ENCODE data around the gene VPS37C. TPM values are rescaled to one million over a fixed set of nuclear protein-coding genes. Genes with fewer than 3 reads are reported as not detected.
A peak's percentile ranks its signal among the peaks of the same experiment; 100 is the strongest.
"Not testable (repeated sequence)": the region's sequence is repeated elsewhere in the genome, so short reads cannot be mapped to it uniquely, and the experiment has no call there.

The VPS37C gene
- total and polyA plus RNA-seq, 2 experiments from 2014 or later: 20.8 to 22.0 TPM

- no peaks in the 10 kb centered on the region for H3K4me1 ChIP-seq (ENCODE audit: low read depth)
- no peak overlapping the region for H3K27ac ChIP-seq
- H3K4me3 ChIP-seq: no peak overlapping the region
- TF ChIP-seq, protein P1, sequence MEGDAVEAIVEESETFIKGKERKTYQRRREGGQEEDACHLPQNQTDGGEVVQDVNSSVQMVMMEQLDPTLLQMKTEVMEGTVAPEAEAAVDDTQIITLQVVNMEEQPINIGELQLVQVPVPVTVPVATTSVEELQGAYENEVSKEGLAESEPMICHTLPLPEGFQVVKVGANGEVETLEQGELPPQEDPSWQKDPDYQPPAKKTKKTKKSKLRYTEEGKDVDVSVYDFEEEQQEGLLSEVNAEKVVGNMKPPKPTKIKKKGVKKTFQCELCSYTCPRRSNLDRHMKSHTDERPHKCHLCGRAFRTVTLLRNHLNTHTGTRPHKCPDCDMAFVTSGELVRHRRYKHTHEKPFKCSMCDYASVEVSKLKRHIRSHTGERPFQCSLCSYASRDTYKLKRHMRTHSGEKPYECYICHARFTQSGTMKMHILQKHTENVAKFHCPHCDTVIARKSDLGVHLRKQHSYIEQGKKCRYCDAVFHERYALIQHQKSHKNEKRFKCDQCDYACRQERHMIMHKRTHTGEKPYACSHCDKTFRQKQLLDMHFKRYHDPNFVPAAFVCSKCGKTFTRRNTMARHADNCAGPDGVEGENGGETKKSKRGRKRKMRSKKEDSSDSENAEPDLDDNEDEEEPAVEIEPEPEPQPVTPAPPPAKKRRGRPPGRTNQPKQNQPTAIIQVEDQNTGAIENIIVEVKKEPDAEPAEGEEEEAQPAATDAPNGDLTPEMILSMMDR (IDR thresholded peaks at IDR 0.05; ENCODE audit: low read depth, low read length): no peak
- H3K27me3 ChIP-seq: no peaks in the 10 kb centered on the region
- no peaks in the 10 kb centered on the region for H3K36me3 ChIP-seq
- H3K9me3 ChIP-seq (ENCODE audit: low read depth): no peaks in the 10 kb centered on the region
- DNase-seq (ENCODE audit: low read depth in 1 of 2, low spot score in 1 of 2): no peak
These were observed 57.3 kb downstream of the VPS37C start for GRCh38 chr11:61103851-61104423.

DNA sequence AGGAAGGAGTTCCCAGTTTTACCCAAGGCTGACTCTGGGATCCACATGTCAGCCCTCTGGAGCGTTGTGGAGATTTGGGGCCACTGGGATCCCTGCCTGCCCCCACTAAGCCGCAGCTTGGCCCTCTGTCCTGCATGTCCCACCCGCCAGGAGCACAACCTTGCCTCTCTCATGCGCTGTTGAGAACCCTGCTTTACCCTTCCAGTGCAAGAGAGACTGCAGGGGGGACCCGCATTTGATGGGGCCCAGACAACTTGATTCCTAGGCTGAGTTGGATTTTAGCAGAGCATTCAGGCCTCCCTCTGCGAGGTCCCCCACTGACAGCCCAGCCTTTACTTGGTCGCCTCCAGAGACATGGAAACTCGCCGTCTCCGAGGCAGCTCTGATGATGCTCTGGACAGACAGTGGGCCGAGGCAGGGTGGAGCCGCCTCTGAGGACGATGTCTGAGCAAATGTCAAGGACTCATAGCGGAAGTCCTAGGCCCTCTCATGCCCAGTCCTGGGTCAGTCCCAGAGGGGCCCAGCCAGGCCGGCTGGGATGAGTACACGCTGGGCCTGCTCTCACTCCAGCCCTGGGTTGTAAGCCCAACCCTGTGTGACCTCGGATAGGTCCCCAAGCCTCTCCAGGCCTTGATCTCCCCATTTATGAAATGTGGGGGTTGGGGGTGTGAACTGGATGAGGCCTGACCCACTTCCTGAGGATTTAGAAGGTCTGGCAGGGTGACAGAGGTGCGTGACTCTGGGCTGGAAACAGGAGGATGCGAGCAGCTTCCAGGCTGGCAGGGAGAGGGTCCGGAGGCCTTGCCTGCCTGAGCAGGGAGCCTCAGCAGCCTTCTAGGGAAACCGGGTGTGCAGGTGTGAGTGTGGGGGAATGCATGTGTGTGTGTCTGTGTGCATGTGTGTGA, 58.3 kb downstream of the VPS37C start:
- Histone ChIP-seq H3K36me3 (no peaks in the 10 kb centered on the region), H3K9me3 (ENCODE audit: low read depth) (no peaks in the 10 kb centered on the region), H3K27me3 (no peaks in the 10 kb centered on the region), H3K4me3 (no peak overlapping the region), H3K27ac (peak overlapping the region; percentile 28), H3K4me1 (ENCODE audit: low read depth) (no peaks in the 10 kb centered on the region)
- DNase-seq (ENCODE audit: low read depth in 1 of 2, low spot score in 1 of 2): no peak
- TF ChIP-seq, protein P1 (IDR thresholded peaks at IDR 0.05; ENCODE audit: low read depth, low read length): no peak

DNA sequence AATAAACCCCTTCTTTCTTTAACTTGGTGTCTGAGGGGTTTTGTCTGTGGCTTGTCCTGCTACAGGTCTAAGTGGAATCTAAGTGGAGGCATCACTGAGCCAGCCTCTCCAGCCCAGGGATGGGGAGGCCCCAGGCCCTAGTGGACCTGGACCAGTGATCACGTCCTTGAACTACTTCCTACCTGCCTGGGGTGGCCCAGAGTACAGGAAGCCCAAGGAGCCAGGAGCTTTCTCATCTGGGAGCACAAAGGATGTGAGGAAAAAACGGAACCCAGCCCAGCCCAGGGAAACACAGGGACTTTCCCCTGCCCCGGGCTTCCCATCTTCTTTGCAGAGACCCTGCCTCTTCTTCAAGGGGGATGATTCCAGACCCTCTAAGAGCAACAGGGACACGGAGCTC, 62.4 kb downstream of the VPS37C start:
- no peaks in the 10 kb centered on the region for H3K36me3 ChIP-seq
- H3K4me1 ChIP-seq (ENCODE audit: low read depth): no peaks in the 10 kb centered on the region
- no peak overlapping the region for H3K27ac ChIP-seq
- no peaks in the 10 kb centered on the region for H3K9me3 ChIP-seq (ENCODE audit: low read depth)
- TF ChIP-seq, protein P1 (IDR thresholded peaks at IDR 0.05; ENCODE audit: low read depth, low read length): no peak
- no peak overlapping the region for H3K4me3 ChIP-seq
- H3K27me3 ChIP-seq: no peaks in the 10 kb centered on the region
- DNase-seq (ENCODE audit: low read depth in 1 of 2, low spot score in 1 of 2): no peak

DNA sequence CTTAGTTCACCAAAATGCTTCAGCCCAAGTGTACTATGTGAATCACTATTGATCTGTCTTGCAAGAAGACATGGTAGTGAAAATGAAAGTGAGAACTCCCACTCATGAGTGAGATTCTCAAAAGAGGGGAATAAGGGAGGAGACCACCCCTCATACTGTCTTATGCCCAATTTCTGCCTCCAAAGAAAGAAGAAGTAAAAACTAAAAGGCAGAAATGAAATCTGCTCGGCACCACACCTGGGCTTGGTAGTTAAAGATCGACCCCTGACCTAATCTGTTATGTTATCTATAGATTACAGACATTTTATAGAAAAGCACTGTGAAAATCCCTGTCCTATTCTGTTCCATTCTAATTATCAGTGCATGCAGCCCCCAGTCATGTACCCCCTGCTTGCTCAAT, 63.0 kb downstream of the VPS37C start:
- not testable (repeated sequence) for H3K4me1 ChIP-seq (ENCODE audit: low read depth); DNase-seq (ENCODE audit: low read depth in 1 of 2, low spot score in 1 of 2); H3K4me3 ChIP-seq; H3K36me3 ChIP-seq; H3K27me3 ChIP-seq; H3K9me3 ChIP-seq (ENCODE audit: low read depth); H3K27ac ChIP-seq

- Histone ChIP-seq H3K4me1 (ENCODE audit: low read depth) (no peaks in the 10 kb centered on the region), H3K27me3 (no peaks in the 10 kb centered on the region), H3K27ac (no peak overlapping the region), H3K4me3 (no peak overlapping the region), H3K36me3 (no peaks in the 10 kb centered on the region), H3K9me3 (ENCODE audit: low read depth) (no peaks in the 10 kb centered on the region)
- TF ChIP-seq, protein P1 (IDR thresholded peaks at IDR 0.05; ENCODE audit: low read depth, low read length): no peak
- no peak for DNase-seq (ENCODE audit: low read depth in 1 of 2, low spot score in 1 of 2)
These were observed 66.2 kb downstream of the VPS37C start for GRCh38 chr11:61095021-61095420.

DNA sequence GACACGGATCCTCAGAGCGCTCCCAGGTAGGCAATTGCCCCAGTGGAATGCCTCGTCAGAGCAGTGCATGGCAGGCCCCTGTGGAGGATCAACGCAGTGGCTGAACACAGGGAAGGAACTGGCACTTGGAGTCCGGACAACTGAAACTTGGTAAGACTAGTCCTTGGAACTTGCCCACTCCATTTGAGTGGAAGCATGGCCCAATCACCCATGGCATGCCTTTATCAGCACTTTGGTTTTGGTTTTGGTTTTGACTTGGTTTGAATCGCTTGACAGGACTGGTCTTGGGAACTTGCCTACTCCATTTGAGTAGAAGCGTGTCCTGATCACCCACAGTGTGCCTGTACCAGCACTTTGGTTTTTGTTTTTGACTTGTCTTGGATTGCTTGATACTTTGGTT, 67.1 kb downstream of the VPS37C start:
- H3K27me3 ChIP-seq; H3K36me3 ChIP-seq; DNase-seq (ENCODE audit: low read depth in 1 of 2, low spot score in 1 of 2); H3K27ac ChIP-seq; H3K4me3 ChIP-seq; H3K9me3 ChIP-seq (ENCODE audit: low read depth); H3K4me1 ChIP-seq (ENCODE audit: low read depth): not testable (repeated sequence)

All from cardiac muscle cell (in vitro differentiated cells and primary cell).